ENCODE data around the gene VPS35L. TPM values are rescaled to one million over a fixed set of nuclear protein-coding genes. Genes with fewer than 3 reads are reported as not detected.

Gene VPS35L
- total and polyA plus RNA-seq, 2 experiments from 2014 or later, result 48.0 to 54.6 TPM

GRCh38 chr16:19589771-19590302 is 34.3 kb downstream of the VPS35L start:
- peaks cover 6% of the 10 kb centered on the region for H3K4me1 Mint-ChIP-seq
- no peaks in the 10 kb centered on the region for H3K9me2 ChIP-seq (ENCODE audit: insufficient read depth)
- no peak for DNase-seq (ENCODE audit: low spot score)
- H3K27ac ChIP-seq (ENCODE audit: low read depth), result no peak overlapping the region
- H3K4me2 ChIP-seq, result no peak overlapping the region
- H3K36me3 ChIP-seq (ENCODE audit: insufficient read depth), result peaks cover 4% of the 10 kb centered on the region; the same call in 1 of the 2 replicates
- peaks cover 6% of the 10 kb centered on the region for H3K27me3 Mint-ChIP-seq (ENCODE audit: insufficient read depth, low read depth, poor library complexity)
- peaks cover 33% of the 10 kb centered on the region for H3K36me3 Mint-ChIP-seq (ENCODE audit: low read depth)
- H3F3A ChIP-seq (replicated peaks; ENCODE audit: low read depth), result no peaks in the 10 kb centered on the region
- no peaks in the 10 kb centered on the region; the same call in 1 of the 2 replicates for H3K79me2 ChIP-seq (replicated peaks; ENCODE audit: insufficient read depth)
- no peak for ATAC-seq
- H2AFZ ChIP-seq, result no peak overlapping the region
- no peaks in the 10 kb centered on the region for H3K9me3 Mint-ChIP-seq
- no peaks in the 10 kb centered on the region for H3K27me3 ChIP-seq (ENCODE audit: insufficient read depth)
- no peaks in the 10 kb centered on the region for H3K4me1 ChIP-seq (ENCODE audit: insufficient read depth)
- no peak for TF ChIP-seq EZH2phosphoT487 (IDR thresholded peaks at IDR 0.05; ENCODE audit: unreplicated experiment)
- TF ChIP-seq NANOG (IDR thresholded peaks at IDR 0.05; ENCODE audit: borderline replicate concordance), result no peak
- TF ChIP-seq ETS1 (IDR thresholded peaks at IDR 0.05), result no peak
- TF ChIP-seq JUNB (IDR thresholded peaks at IDR 0.05; ENCODE audit: unreplicated experiment), result no peak
- TF ChIP-seq STAT1 (IDR thresholded peaks at IDR 0.05; ENCODE audit: unreplicated experiment), result no peak
- no peak for TF ChIP-seq CREB1 (CRISPR knock-in tag; IDR thresholded peaks at IDR 0.05; ENCODE audit: low read depth)
- TF ChIP-seq ZNF114 (CRISPR knock-in tag; IDR thresholded peaks at IDR 0.05), result no peak
- TF ChIP-seq POLR2AphosphoS5 (IDR thresholded peaks at IDR 0.05; ENCODE audit: low read depth), result no peak
- TF ChIP-seq, protein P1, sequence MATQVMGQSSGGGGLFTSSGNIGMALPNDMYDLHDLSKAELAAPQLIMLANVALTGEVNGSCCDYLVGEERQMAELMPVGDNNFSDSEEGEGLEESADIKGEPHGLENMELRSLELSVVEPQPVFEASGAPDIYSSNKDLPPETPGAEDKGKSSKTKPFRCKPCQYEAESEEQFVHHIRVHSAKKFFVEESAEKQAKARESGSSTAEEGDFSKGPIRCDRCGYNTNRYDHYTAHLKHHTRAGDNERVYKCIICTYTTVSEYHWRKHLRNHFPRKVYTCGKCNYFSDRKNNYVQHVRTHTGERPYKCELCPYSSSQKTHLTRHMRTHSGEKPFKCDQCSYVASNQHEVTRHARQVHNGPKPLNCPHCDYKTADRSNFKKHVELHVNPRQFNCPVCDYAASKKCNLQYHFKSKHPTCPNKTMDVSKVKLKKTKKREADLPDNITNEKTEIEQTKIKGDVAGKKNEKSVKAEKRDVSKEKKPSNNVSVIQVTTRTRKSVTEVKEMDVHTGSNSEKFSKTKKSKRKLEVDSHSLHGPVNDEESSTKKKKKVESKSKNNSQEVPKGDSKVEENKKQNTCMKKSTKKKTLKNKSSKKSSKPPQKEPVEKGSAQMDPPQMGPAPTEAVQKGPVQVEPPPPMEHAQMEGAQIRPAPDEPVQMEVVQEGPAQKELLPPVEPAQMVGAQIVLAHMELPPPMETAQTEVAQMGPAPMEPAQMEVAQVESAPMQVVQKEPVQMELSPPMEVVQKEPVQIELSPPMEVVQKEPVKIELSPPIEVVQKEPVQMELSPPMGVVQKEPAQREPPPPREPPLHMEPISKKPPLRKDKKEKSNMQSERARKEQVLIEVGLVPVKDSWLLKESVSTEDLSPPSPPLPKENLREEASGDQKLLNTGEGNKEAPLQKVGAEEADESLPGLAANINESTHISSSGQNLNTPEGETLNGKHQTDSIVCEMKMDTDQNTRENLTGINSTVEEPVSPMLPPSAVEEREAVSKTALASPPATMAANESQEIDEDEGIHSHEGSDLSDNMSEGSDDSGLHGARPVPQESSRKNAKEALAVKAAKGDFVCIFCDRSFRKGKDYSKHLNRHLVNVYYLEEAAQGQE (IDR thresholded peaks at IDR 0.05; ENCODE audit: unreplicated experiment), result no peak
- TF ChIP-seq, protein P2, sequence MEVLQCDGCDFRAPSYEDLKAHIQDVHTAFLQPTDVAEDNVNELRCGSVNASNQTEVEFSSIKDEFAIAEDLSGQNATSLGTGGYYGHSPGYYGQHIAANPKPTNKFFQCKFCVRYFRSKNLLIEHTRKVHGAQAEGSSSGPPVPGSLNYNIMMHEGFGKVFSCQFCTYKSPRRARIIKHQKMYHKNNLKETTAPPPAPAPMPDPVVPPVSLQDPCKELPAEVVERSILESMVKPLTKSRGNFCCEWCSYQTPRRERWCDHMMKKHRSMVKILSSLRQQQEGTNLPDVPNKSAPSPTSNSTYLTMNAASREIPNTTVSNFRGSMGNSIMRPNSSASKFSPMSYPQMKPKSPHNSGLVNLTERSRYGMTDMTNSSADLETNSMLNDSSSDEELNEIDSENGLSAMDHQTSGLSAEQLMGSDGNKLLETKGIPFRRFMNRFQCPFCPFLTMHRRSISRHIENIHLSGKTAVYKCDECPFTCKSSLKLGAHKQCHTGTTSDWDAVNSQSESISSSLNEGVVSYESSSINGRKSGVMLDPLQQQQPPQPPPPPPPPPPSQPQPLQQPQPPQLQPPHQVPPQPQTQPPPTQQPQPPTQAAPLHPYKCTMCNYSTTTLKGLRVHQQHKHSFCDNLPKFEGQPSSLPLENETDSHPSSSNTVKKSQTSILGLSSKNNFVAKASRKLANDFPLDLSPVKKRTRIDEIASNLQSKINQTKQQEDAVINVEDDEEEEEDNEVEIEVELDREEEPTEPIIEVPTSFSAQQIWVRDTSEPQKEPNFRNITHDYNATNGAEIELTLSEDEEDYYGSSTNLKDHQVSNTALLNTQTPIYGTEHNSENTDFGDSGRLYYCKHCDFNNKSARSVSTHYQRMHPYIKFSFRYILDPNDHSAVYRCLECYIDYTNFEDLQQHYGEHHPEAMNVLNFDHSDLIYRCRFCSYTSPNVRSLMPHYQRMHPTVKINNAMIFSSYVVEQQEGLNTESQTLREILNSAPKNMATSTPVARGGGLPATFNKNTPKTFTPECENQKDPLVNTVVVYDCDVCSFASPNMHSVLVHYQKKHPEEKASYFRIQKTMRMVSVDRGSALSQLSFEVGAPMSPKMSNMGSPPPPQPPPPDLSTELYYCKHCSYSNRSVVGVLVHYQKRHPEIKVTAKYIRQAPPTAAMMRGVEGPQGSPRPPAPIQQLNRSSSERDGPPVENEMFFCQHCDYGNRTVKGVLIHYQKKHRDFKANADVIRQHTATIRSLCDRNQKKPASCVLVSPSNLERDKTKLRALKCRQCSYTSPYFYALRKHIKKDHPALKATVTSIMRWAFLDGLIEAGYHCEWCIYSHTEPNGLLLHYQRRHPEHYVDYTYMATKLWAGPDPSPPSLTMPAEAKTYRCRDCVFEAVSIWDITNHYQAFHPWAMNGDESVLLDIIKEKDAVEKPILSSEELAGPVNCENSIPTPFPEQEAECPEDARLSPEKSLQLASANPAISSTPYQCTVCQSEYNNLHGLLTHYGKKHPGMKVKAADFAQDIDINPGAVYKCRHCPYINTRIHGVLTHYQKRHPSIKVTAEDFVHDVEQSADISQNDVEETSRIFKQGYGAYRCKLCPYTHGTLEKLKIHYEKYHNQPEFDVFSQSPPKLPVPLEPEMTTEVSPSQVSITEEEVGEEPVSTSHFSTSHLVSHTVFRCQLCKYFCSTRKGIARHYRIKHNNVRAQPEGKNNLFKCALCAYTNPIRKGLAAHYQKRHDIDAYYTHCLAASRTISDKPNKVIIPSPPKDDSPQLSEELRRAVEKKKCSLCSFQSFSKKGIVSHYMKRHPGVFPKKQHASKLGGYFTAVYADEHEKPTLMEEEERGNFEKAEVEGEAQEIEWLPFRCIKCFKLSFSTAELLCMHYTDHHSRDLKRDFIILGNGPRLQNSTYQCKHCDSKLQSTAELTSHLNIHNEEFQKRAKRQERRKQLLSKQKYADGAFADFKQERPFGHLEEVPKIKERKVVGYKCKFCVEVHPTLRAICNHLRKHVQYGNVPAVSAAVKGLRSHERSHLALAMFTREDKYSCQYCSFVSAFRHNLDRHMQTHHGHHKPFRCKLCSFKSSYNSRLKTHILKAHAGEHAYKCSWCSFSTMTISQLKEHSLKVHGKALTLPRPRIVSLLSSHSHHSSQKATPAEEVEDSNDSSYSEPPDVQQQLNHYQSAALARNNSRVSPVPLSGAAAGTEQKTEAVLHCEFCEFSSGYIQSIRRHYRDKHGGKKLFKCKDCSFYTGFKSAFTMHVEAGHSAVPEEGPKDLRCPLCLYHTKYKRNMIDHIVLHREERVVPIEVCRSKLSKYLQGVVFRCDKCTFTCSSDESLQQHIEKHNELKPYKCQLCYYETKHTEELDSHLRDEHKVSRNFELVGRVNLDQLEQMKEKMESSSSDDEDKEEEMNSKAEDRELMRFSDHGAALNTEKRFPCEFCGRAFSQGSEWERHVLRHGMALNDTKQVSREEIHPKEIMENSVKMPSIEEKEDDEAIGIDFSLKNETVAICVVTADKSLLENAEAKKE (CRISPR knock-in tag; IDR thresholded peaks at IDR 0.05), result no peak
- TF ChIP-seq CTCF (conservative IDR thresholded peaks at IDR 0.05; ENCODE audit: low read depth in 2 of 2), result no peak
- TF ChIP-seq EZH2 (IDR thresholded peaks at IDR 0.05; ENCODE audit: low read depth, unreplicated experiment), result no peak
- TF ChIP-seq ZNF331 (CRISPR knock-in tag; IDR thresholded peaks at IDR 0.05; ENCODE audit: low read depth), result no peak
- no peak overlapping the region for H3K27ac Mint-ChIP-seq
- H3K4me3 Mint-ChIP-seq, result no peak overlapping the region
- H3K4me3 ChIP-seq, result no peak overlapping the region
- H4K20me1 ChIP-seq (replicated peaks; ENCODE audit: insufficient read depth), result 0 out of 2 replicates have a peak, but pooled peaks cover 2% of the 10 kb centered on the region
